ENCODE data around the gene TMPRSS6. TPM values are rescaled to one million over a fixed set of nuclear protein-coding genes. Genes with fewer than 3 reads are reported as not detected.

The TMPRSS6 gene
- total and polyA plus RNA-seq, 8 donors = 0.45 to 1.5 (median 0.64) TPM; not detected in 1

GRCh38 chr22:37027556-37027955 is 82.0 kb downstream of the TMPRSS6 start:
- Histone ChIP-seq H3K9me3 (no peaks in the 10 kb centered on the region), H3K36me3 (peaks cover 0 to 64% of the 10 kb centered on the region in 2 donors), H3K27me3 (no peaks in the 10 kb centered on the region), H3K27ac (no peak overlapping the region), H3K4me3 (no peak overlapping the region), H3K4me1 (peaks cover 0 to 16% of the 10 kb centered on the region in 2 donors)
- no peak for TF ChIP-seq CTCF (IDR thresholded peaks at IDR 0.05)
- intact Hi-C loops (cut with DNase I) = no loop called here
- DNase-seq = no peak
- ATAC-seq = no peak

- no peak for TF ChIP-seq CTCF (IDR thresholded peaks at IDR 0.05)
- no peak for ATAC-seq
- H3K4me3 ChIP-seq = no peak overlapping the region
- H3K27ac ChIP-seq = no peak overlapping the region
- DNase-seq = no peak
- no peaks in the 10 kb centered on the region for H3K27me3 ChIP-seq
- peaks cover 5 to 19% of the 10 kb centered on the region in 2 donors for H3K4me1 ChIP-seq
- peaks cover 0 to 64% of the 10 kb centered on the region in 2 donors for H3K36me3 ChIP-seq
- intact Hi-C loops (cut with DNase I) = no loop called here
- no peaks in the 10 kb centered on the region for H3K9me3 ChIP-seq
Observed at GRCh38 chr22:37026325-37026724, 83.2 kb downstream of the TMPRSS6 start.

- intact Hi-C loops (cut with DNase I) = no loop called here
- Histone ChIP-seq H3K27me3 (no peaks in the 10 kb centered on the region), H3K4me1 (peaks cover 5 to 26% of the 10 kb centered on the region in 2 donors), H3K4me3 (no peak overlapping the region), H3K9me3 (no peaks in the 10 kb centered on the region), H3K36me3 (peaks cover 0 to 64% of the 10 kb centered on the region in 2 donors), H3K27ac (no peak overlapping the region)
- ATAC-seq (peak; percentile 37), DNase-seq (no peak)
- TF ChIP-seq CTCF (IDR thresholded peaks at IDR 0.05) = no peak
Observed at GRCh38 chr22:37025500-37026070, 83.9 kb downstream of the TMPRSS6 start.

GRCh38 chr22:37024339-37025157 is 85.0 kb downstream of the TMPRSS6 start:
- H3K4me1 ChIP-seq = peaks cover 5 to 33% of the 10 kb centered on the region in 2 donors
- ATAC-seq (no peak), DNase-seq (no peak)
- no peaks in the 10 kb centered on the region for H3K9me3 ChIP-seq
- no peak overlapping the region for H3K27ac ChIP-seq
- H3K4me3 ChIP-seq = no peak overlapping the region
- H3K36me3 ChIP-seq = peaks cover 0 to 54% of the 10 kb centered on the region in 2 donors
- no peaks in the 10 kb centered on the region for H3K27me3 ChIP-seq
- intact Hi-C loops (cut with DNase I) = no loop called here
- TF ChIP-seq CTCF (IDR thresholded peaks at IDR 0.05) = no peak

- no peak overlapping the region for H3K4me3 ChIP-seq
- ATAC-seq (no peak), DNase-seq (no peak)
- TF ChIP-seq CTCF (IDR thresholded peaks at IDR 0.05) = no peak
- H3K36me3 ChIP-seq = peaks cover 0 to 47% of the 10 kb centered on the region in 2 donors
- H3K27me3 ChIP-seq = no peaks in the 10 kb centered on the region
- no peaks in the 10 kb centered on the region for H3K9me3 ChIP-seq
- peaks cover 5 to 34% of the 10 kb centered on the region in 2 donors for H3K4me1 ChIP-seq
- intact Hi-C loops (cut with DNase I) = no loop called here
- H3K27ac ChIP-seq = no peak overlapping the region
Observed at GRCh38 chr22:37023743-37024338, 85.7 kb downstream of the TMPRSS6 start.
